ENCODE measurements around the gene LPGAT1. TPM values are rescaled to one million over a fixed set of nuclear protein-coding genes. Genes with fewer than 3 reads are reported as not detected.

LPGAT1 gene
- total RNA-seq, 3 donors from 2014 or later (not counting 1 experiment from before 2014, with no cell fraction given), result 58.6 to 76.3 (median 71.5) TPM

DNA sequence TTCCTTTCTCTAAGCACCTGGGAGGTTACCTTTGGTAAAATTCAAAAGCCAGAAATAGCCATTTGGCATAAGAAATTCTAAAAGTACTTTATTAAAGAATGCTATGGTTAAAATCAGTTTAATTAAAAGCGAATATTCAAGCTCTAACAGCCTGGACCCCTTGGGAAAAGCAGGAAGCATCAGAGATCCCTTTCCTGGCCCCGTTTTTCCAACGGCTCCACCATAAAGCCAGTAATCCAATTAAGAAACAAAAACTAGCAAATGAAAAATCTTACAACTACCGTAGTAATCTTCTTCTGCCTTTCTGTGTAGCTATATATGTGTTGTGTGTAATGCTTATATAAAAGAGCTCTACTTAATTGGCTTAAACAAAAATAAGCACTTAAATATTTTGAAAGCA is 121.6 kb downstream of the LPGAT1 start:
- Histone ChIP-seq H3K9me3 (ENCODE audit: control insufficient read depth, insufficient read depth, low read length) (no peaks in the 10 kb centered on the region), H3K36me3 (ENCODE audit: control insufficient read depth, insufficient read depth, low read length) (no peaks in the 10 kb centered on the region), H3K4me3 (ENCODE audit: low read length) (no peak overlapping the region), H3K27me3 (ENCODE audit: control insufficient read depth, insufficient read depth, low read length) (no peaks in the 10 kb centered on the region), H3K4me1 (ENCODE audit: control insufficient read depth, insufficient read depth, low read length) (no peaks in the 10 kb centered on the region), H3K27ac (ENCODE audit: low read length) (no peak overlapping the region)
- TF ChIP-seq, protein P1, sequence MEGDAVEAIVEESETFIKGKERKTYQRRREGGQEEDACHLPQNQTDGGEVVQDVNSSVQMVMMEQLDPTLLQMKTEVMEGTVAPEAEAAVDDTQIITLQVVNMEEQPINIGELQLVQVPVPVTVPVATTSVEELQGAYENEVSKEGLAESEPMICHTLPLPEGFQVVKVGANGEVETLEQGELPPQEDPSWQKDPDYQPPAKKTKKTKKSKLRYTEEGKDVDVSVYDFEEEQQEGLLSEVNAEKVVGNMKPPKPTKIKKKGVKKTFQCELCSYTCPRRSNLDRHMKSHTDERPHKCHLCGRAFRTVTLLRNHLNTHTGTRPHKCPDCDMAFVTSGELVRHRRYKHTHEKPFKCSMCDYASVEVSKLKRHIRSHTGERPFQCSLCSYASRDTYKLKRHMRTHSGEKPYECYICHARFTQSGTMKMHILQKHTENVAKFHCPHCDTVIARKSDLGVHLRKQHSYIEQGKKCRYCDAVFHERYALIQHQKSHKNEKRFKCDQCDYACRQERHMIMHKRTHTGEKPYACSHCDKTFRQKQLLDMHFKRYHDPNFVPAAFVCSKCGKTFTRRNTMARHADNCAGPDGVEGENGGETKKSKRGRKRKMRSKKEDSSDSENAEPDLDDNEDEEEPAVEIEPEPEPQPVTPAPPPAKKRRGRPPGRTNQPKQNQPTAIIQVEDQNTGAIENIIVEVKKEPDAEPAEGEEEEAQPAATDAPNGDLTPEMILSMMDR (IDR thresholded peaks at IDR 0.05), result no peak
- DNase-seq (no peak), ATAC-seq (no peak)
- intact Hi-C loops (cut with micrococcal nuclease), result no loop called here
- H3K4me1 Mint-ChIP-seq, result no peaks in the 10 kb centered on the region
- 96% methylated on average over 3 of the region's 4 CpGs for WGBS (ENCODE audit: insufficient coverage)
- H3K4me3 Mint-ChIP-seq, result no peak overlapping the region
- H3K27ac Mint-ChIP-seq, result no peak overlapping the region
- no peaks in the 10 kb centered on the region for H3K9me3 Mint-ChIP-seq
- no peaks in the 10 kb centered on the region for H3K36me3 Mint-ChIP-seq
- H3K27me3 Mint-ChIP-seq (ENCODE audit: low read depth in 2 of 2), result no peaks in the 10 kb centered on the region

DNA sequence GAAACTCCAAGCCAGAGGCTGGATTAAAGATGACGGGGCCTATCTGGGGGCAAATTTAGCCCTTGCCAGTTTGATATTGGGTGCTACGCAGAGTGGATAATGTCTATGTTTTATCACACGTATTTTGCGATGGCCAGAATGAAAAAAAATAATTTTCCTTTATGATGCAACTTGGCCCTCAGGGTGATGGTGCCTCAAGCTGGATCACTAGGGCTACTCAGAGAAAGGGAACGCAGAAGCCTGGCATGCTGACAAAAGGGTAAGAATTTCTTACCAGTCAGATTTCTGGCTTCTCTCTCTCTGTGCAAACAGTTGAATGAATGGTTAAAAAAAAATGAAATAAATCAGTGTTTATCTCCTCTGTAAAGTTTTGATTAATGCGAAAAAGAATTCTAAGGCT is 122.6 kb downstream of the LPGAT1 start:
- no peak overlapping the region for H3K27ac Mint-ChIP-seq
- TF ChIP-seq, protein P1 (IDR thresholded peaks at IDR 0.05), result no peak
- 97% methylated on average over 6 of the region's 6 CpGs for WGBS (ENCODE audit: insufficient coverage)
- H3K4me3 Mint-ChIP-seq, result no peak overlapping the region
- H3K36me3 ChIP-seq (ENCODE audit: control insufficient read depth, insufficient read depth, low read length), result no peaks in the 10 kb centered on the region
- no peaks in the 10 kb centered on the region for H3K27me3 ChIP-seq (ENCODE audit: control insufficient read depth, insufficient read depth, low read length)
- no peak overlapping the region for H3K4me3 ChIP-seq (ENCODE audit: low read length)
- H3K4me1 ChIP-seq (ENCODE audit: control insufficient read depth, insufficient read depth, low read length), result no peaks in the 10 kb centered on the region
- H3K27ac ChIP-seq (ENCODE audit: low read length), result no peak overlapping the region
- intact Hi-C loops (cut with micrococcal nuclease), result no loop called here
- H3K36me3 Mint-ChIP-seq, result no peaks in the 10 kb centered on the region
- no peak for ATAC-seq
- H3K27me3 Mint-ChIP-seq (ENCODE audit: low read depth in 2 of 2), result no peaks in the 10 kb centered on the region
- DNase-seq, result no peak
- no peaks in the 10 kb centered on the region for H3K4me1 Mint-ChIP-seq
- H3K9me3 ChIP-seq (ENCODE audit: control insufficient read depth, insufficient read depth, low read length), result no peaks in the 10 kb centered on the region
- no peaks in the 10 kb centered on the region for H3K9me3 Mint-ChIP-seq

DNA sequence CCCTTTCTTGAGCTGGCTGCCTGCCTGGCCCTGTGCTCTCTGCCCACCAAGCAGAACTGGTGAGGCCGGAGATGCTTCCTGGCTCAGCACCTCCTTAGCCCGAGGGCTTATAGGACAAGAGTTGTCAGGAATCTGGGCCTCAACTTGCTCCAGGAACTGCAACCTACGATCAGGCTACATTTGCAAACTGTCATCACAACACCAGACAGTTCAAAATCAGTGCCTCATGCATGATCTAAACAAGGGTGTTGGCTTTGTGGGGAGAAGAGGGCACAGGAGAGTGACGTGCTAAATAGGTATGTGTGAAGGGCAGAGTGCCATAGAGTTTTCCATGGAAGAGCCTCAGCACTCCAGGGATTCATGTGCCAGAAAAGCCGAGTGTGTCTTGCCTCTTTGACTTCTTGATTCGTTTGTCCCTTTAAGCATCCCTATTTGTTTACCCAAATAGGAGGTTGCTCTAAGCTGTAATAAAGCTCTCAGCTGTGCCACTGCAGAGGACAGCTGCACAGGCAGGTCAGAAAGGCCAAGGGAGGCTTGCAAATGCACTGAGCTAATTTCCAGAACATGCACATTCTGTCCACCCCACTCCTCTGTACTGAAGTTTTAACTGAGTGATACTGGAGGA is 125.0 kb downstream of the LPGAT1 start:
- DNase-seq (no peak), ATAC-seq (no peak)
- TF ChIP-seq, protein P1 (IDR thresholded peaks at IDR 0.05), result no peak
- Mint-ChIP-seq H3K4me3 (no peak overlapping the region), H3K27ac (no peak overlapping the region), H3K4me1 (no peaks in the 10 kb centered on the region), H3K9me3 (no peaks in the 10 kb centered on the region), H3K36me3 (no peaks in the 10 kb centered on the region), H3K27me3 (ENCODE audit: low read depth in 2 of 2) (peaks cover 0 to 2% of the 10 kb centered on the region in 2 donors)
- no peaks in the 10 kb centered on the region for H3K27me3 ChIP-seq (ENCODE audit: control insufficient read depth, insufficient read depth, low read length)
- intact Hi-C loops (cut with micrococcal nuclease), result no loop called here
- H3K9me3 ChIP-seq (ENCODE audit: control insufficient read depth, insufficient read depth, low read length), result no peaks in the 10 kb centered on the region
- no peak overlapping the region for H3K27ac ChIP-seq (ENCODE audit: low read length)
- 84% methylated on average over 5 of the region's 6 CpGs for WGBS (ENCODE audit: insufficient coverage)
- H3K36me3 ChIP-seq (ENCODE audit: control insufficient read depth, insufficient read depth, low read length), result no peaks in the 10 kb centered on the region
- H3K4me3 ChIP-seq (ENCODE audit: low read length), result no peak overlapping the region
- H3K4me1 ChIP-seq (ENCODE audit: control insufficient read depth, insufficient read depth, low read length), result no peaks in the 10 kb centered on the region

DNA sequence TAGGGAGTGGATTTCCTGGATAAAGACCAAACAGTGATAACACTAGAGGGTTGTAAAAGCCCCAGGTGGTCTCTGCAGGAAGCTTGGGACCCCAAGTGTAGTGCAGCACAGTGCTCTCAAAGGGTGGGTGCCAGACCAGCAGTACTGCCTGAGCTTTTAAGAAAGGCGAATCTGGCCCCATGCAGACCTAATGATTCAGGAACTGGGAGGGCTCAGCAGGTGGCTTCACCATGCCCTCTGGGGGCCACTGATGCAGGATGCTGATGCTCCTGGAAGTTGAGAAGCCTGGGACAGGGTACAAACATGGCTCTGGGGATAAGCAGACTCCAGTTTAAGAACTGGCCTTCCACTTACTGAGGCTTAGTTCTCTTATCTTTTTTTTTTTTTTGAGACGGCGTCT is 126.0 kb downstream of the LPGAT1 start:
- no peak for DNase-seq
- no peak overlapping the region for H3K27ac Mint-ChIP-seq
- no peaks in the 10 kb centered on the region for H3K9me3 Mint-ChIP-seq
- Histone ChIP-seq H3K27ac (ENCODE audit: low read length) (no peak overlapping the region), H3K4me3 (ENCODE audit: low read length) (no peak overlapping the region), H3K36me3 (ENCODE audit: control insufficient read depth, insufficient read depth, low read length) (no peaks in the 10 kb centered on the region), H3K4me1 (ENCODE audit: control insufficient read depth, insufficient read depth, low read length) (no peaks in the 10 kb centered on the region), H3K27me3 (ENCODE audit: control insufficient read depth, insufficient read depth, low read length) (no peaks in the 10 kb centered on the region), H3K9me3 (ENCODE audit: control insufficient read depth, insufficient read depth, low read length) (no peaks in the 10 kb centered on the region)
- H3K36me3 Mint-ChIP-seq, result no peaks in the 10 kb centered on the region
- ATAC-seq, result no peak
- WGBS (ENCODE audit: insufficient coverage), result 97% methylated on average over 3 of the region's 3 CpGs
- TF ChIP-seq, protein P1 (IDR thresholded peaks at IDR 0.05), result no peak
- intact Hi-C loops (cut with micrococcal nuclease), result no loop called here
- no peaks in the 10 kb centered on the region for H3K4me1 Mint-ChIP-seq
- peaks cover 0 to 3% of the 10 kb centered on the region in 2 donors for H3K27me3 Mint-ChIP-seq (ENCODE audit: low read depth in 2 of 2)
- H3K4me3 Mint-ChIP-seq, result no peak overlapping the region

Data from natural killer cell (primary cell).